ENCODE data around the gene ITGA1.
"Not testable (repeated sequence)": the region's sequence is repeated elsewhere in the genome, so short reads cannot be mapped to it uniquely, and the experiment has no call there.

Gene ITGA1

DNA sequence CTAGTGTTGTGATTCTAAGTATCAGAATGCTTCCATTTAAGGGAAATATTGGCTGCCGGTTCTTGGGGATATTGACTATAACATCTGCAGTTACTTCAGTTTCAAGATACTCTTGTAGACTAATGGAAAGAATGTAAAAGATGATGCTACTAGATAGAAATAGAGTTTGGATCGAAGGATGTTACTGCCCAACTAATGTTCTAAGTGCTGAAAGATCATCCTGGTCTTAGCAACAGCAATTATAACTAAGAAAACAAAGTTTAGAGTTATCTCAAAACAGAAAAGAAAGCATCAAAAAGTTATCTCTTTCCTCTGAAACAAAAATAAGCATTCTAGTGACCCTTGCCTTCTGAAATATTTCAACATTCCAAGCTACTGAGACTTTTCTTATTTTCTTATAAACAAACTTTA, 49.9 kb downstream of the ITGA1 start:
- DNase-seq = no peak

DNA sequence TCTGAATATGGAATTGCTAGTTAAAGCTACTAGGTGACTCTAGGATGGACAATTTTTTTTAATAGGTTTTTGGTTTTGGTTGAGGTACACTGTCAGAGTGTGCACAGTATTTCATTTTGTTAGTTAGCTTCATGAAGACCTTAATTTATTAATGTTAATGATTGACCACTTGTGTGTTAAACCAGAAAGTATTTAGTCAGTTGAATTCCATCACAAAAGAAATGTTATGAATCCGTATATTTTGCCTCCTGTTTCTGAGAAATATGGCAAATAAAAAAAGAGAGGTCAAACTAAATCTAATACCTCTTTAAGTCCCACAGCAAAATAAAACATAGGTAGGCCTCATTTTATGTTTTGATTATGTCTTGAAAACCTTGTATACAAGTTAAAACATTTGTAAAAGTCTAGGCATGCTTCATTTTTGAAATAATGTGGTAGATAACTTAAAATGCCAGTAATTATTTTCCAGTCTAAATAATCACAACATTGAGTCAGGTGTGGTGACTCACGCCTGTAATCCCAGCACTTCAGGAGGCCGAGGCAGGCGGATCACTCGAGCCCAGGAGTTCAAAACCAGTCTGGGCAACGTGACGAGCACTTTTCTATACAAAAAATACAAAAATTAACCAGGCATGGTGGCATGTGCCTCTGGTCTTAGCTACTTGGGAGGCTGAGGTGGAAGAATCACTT, 50.8 kb downstream of the ITGA1 start:
- no peak for DNase-seq

DNA sequence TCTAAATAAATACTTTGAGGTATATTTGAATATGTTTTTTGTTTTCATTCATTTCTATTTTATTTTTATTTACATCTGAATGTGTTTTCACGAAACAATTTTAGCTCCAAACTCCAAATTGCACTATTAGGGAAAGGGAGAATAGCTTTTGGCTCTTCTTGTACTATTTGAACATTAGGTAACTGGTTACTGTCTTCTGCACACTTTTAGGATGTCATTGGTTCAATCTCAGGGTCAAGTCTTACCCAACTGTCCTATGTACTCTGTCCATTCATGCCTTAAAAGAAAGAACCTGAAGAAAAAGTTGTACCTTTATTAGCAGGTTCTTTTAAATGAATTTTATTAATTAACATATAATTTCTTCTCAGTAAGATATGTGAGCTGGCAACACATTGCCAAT, 51.6 kb downstream of the ITGA1 start:
- DNase-seq = no peak

DNA sequence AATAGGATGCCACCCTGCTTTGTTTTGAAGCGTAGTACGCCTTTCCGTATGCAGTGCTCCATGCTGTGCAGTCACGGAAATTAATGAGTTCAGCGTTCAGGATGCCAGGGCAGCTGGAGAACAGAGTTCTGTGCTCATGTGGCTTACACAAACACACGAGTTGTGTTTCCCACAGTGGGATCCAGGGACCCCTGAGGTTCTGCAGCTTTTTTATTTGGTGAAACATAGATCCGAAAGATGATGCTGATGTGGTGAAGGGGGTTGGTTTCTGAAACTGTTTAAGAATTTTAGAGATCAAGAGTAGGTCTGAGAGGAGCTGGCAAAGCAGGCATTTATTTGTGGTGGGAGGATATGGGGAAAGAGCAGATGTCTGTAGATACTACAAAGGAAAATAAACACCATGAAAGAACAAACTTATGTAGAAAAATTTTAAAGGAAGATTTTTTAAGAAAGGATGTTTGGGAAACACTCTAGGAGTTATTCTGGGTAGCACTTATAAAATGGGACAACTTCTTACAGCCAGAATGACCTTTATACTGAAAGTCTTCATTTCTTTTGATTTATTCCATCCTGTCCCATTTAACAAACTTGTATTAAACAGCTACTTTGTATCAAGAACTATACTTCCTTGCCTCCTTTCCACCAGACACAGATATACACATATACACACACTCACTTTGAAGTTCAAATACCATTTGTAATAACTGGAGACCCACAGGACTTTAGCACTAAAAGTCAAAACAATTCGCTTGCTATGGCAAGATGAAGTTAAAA, 52.7 kb downstream of the ITGA1 start:
- DNase-seq = no peak

DNA sequence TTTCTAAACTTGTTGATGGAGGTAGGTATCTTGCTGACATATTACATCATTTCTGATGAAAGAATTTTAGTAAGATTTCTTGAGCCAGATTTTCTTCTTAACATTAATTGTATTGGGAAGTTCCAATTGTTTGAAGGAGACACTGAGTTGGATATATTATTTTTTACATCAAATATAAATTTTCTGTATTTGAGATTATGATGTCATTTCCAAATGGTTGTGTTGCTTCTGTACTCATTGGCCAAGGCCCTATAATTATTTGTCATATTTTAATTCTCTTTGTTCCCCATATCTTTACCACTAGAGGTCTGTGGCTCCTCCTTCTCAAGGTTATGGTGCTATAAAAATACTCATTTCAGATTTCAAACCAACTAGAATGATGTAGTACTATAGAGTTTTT, 53.4 kb downstream of the ITGA1 start:
- DNase-seq = no peak

DNA sequence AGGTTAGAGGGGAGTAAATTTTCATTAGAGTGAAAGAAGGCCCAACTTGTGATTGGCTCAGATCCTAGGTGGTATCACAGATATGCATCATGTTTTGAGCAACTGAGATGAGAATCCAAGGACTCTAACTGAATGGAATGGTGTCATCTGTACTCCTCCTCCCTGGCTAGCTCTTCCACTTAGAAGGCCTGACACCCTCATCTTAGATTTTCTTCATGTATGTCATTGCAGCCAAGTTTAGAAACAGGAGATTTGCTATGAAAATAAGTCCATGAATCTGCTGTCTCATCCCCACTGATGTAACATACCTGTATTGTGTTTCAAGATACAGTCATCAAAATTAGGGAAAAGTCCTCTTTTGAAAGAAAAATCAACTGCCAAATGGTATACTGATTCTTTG, 54.4 kb downstream of the ITGA1 start:
- DNase-seq = no peak

DNA sequence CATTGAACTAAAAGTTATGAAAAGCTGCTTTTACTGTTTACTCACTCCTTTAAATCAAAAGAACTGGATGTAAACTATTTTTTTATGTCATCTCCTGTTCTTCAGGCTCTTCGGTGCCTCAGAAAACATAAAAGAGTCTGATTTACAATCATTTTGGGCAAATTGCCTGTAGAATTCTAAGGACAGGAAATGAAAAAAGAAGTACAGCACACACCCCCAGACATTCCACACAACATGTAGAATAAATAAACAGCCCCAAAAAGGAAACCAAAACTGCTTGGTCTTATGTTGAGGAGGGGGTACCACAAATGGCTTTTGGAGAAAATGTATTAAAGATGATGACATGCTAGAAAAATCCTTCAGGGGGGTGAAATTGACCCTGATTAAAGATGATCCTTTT, 57.2 kb downstream of the ITGA1 start:
- no peak for DNase-seq

DNA sequence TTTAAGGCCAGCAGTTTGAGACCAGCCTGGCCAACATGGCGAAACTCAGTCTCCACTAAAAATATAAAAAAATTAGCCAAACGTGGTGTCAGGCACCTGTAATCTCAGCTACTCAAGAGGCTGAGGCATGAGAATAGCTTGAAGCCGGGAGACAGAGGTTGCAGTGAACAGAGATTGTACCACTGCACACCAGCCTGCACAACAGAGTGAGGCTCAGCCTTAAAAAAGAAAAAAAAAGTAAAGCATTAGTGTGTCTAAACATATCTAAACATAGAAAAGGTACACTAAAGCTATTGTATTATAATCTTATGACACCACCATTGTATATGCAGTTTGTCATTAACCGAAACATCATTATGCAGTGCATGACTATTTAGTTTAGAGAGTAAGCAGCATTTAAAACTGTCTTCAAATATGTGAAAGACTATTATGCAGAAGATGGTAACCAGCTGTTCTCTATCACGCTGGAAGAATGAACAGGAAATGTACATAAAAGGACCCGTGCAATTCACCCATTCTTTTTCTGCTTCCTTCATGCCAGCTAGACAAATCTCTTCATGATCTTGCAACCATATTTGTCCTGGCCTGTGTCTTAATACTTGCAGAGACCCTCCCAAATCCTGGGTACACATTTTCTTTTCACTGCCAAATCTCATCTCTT, 58.6 kb downstream of the ITGA1 start:
- DNase-seq = no peak

DNA sequence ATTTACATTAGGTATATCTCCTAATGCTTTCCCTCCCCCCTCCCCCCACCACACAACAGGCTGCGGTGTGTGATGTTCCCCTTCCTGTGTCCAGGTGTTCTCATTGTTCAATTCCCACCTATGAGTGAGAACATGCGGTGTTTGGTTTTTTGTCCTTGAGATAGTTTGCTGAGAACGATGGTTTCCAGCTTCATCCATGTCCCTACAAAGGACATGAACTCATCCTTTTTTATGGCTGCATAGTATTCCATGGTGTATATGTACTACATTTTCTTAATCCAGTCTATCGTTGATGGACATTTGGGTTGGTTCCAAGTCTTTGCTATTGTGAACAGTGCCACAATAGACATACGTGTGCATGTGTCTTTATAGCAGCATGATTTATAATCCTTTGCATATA, 61.0 kb downstream of the ITGA1 start:
- not testable (repeated sequence) for DNase-seq

DNA sequence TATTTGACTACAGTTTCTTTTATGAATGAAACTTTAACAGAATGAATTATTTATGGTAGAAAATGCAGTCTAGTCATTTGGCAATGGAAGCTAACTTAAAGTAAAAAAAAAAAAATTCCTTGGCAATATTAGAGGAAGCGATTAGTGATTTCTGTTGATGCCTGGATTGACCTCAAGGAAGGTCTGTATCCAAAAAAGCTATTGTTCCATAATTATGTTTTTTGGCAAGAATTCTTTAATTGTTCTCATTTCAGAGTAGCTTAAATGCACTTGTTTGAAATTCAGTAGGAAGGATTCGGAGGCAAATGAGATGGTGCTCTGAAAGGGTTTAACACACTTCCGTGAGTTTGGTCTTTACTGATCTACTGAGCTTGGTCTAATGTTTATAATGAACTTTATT, 61.8 kb downstream of the ITGA1 start:
- no peak for DNase-seq

DNA sequence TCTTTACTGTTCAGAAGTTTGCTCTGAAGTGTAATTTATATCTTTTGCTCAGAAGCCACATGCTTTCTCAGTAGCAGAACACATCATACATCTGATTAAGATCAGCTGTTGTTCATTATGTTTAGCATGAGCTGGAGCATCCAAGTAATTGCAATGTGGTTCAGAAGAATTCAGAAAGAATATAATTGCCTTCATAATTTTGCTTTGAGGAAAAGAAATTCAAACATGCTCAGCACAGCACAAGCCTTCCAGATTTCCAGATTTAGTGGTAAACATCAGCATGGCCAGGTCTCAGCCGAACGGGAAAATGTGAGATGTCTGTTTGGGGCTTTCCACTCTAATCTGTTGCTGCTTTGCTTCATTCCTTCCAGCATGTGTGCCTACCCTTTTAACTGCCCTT, 65.9 kb downstream of the ITGA1 start:
- DNase-seq = no peak

DNA sequence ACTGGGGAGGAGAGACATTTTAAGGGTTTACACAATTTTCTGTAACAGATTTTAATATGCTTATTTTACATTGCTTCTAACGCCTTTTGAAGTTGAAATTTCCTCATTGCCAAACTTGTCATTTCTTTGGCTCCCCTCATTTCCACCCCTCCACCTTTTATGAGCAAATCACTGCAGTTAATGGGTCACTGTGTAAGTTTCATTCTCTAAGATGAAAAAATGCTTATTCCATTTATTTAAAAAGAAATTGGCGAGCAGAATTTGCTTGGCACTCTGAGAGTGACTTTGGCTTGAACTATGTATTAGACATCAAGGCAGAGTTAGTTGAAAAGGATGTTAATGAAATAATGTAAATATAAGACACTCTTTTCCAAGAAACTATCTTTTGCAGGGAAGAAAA, 66.6 kb downstream of the ITGA1 start:
- no peak for DNase-seq

DNA sequence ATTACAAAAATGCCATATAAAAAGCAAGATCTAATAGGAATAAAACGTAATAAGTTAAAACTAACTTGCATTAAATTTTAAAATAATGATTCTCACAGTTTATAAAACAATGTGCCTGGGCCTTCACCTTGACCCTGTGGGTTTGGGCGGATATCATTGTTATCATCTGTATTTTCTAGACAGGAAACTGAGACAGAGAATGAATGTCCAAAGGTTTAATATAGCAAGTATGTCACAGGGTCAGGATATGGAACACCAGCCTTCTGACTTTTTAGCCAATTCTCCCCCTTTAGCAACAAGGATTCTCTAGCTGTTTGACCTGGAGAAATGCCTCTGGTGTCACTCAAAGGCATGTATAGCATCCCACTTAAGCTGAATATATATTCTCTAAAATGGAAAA, 67.2 kb downstream of the ITGA1 start:
- no peak for DNase-seq

DNA sequence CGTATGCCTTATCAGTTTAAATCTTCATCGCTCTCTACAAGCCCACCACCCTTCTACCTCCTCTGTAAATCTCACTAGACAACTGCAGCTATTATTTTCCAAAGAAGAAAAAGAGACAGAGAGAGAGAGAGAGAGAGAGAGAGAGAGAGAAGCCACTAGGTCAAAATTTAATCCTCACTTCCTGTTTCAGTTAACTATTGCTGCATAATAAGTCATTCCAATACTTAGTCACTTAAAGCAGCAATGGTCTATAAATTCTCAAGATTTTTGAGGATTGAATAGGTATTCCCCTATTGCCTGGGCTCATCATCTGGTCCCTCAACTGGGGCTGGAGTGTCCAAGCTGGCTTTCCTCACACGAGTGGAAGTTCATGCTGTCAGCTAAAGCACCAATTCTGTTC, 68.8 kb downstream of the ITGA1 start:
- DNase-seq = no peak

DNA sequence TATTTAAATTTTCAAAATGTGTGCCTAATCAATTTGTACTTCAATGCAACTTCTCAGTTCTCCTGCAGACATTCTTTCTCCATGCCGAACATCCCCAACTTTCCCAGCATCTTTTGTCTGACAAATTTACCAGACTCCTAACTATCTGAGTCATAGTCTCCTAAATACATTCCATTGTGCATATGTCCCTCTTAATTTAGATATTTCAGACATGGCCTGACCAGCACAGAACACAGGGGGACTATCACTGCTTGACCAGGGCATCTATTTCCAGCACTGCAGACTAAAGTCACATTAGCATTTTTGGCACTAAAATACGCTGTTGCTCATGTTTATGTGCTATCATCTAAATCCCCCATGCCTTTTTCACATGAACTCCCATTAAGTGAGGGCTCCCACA, 71.9 kb downstream of the ITGA1 start:
- no peak for DNase-seq

DNA sequence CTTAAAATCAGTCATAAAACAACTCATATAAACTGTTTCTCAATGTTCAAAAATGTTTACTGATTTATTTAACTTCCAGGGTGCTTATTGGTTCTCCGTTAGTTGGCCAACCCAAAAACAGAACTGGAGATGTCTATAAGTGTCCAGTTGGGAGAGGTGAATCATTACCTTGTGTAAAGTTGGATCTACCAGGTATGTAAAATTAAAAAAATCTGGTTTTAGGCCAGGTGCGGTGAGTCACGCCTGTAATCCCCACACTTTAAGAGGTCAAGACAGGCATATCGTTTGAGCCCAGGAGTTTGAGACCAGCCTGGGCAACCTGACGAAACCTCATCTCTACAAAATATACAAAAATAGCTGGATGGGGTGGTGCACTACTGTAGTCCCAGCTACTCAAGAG, 73.7 kb downstream of the ITGA1 start:
- no peak for DNase-seq

DNA sequence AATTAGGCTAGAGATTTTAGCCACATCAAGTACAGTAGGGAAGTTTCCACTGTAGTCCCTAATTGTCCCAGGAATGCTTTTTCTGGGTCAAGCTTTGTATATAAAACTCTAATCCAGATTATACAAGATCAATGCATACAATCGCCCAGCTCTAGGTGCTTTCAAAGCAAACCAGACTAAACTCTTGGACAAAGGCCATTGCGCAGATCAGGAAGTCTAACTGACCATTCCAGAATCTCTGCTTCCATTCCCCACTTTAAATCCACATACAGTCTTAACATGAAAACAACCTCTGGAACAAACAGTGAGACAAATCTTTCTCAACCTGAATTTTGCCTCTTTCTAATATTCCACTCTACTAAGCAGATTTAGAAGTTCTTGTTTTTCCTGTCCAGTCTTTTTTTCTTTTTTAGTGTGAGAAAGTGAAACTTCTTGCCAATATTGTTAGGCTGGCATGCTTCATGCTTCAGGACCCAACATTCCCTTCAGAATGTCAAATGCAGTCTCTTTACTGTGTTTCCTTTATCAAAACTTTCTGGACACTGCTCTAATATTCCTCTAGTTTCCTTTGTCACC, 76.1 kb downstream of the ITGA1 start:
- DNase-seq = no peak

DNA sequence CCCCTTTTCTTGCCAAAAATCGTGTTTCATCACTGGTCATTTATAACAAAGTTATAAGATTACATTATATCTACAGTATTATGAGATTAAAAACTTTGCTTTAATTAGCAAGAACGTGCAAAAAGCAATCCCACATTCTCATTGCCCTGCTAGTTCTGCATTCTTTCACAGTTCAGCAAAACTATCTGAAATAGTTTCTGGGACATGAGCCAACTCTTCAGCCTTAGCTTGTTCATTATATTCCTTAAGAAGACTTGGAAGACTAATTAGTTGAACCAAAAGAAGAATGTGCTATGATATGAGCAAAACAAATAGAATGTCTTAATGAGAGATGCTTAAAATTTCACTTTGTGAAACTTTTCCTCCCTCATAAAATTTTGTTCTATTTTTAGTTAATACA, 76.7 kb downstream of the ITGA1 start:
- no peak for DNase-seq

DNA sequence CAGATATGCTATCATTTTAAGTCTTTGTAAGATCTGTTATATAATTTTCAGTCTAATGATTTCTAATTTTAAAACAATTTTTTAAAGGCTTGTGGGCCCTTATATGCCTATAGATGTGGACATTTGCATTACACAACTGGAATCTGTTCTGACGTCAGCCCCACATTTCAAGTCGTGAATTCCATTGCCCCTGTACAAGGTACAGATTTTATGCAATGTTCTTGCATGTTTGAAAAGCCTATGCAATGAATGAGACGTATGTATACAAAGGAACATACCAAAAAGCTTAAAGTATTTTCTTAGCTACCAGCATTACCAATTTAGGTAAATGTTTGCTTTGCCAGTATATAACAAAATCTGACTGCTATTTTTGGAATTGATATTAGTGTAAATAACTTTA, 77.2 kb downstream of the ITGA1 start:
- no peak for DNase-seq

DNA sequence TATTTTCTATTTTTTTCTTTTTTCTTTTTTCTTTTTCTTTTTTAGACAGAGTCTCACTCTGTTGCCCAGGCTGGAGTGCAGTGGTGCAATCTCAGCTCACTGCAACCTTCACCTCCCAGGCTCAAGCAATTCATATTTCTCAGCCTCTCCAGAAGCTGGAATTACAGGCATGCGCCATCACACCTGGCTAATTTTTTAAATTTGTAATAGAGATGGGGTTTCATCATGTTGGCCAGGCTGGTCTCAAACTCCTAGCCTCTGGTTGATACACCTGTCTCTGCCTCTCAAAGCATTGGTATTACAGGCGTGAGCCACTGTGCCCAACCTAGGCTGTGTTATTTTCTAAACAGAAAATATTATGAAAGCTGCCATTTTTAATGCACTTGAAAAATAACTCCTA, 78.3 kb downstream of the ITGA1 start:
- DNase-seq = not testable (repeated sequence)

DNA sequence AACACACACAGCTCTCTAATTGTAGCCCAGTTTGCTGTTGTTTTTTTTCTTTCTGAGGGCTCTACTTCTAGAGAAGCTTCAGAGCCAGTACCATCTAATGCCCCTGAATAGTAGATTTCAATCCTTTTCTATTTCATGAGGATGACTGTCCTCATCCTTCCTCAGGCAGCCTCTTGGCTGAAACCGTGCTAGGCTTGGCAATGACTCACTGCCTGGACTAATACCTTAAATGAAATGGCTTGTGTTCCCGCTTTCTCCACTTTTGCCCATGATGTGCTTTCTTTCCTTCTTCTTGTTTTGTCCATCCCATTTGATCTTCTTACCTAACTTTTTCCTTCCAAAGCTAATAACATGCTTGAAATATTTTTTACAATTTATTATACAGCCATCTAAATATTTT, 80.1 kb downstream of the ITGA1 start:
- no peak for DNase-seq

DNA sequence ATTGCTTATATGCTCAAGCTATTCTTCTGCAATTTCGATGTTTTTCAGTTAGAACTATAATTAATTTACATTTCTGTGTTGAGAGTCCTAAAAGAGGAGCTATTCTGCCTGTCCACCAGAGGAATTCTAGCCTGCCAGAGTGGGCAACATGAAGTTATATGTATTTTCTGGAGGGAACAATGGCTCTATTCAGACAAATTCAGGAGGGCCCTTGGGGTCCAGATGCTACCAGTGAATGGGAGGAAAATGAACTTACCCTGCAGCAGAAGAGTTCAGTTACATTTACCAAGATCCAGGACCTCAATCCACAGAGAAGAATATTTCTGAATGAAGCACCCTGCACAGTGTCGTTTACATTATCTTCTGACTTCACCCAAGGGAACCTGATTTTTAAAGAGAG, 80.7 kb downstream of the ITGA1 start:
- no peak for DNase-seq

DNA sequence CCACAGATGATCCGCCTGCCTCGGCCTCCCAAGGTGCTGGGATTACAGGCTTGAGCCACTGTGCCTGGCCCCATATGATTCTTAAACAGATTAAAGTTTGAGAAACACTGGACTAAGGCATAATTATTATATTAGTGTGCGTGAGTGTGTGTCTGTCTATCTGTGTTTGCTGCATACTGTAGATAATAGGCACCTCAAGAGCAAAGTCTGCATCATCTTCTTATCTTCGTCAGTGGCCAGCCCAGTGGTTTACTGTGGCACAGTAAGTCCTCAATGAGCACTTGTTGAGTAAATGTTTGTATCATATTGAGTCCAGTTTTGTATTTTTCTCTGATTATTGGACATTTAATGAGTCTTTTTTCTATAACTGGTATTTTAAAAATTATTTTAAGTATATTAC, 81.7 kb downstream of the ITGA1 start:
- no peak for DNase-seq

DNA sequence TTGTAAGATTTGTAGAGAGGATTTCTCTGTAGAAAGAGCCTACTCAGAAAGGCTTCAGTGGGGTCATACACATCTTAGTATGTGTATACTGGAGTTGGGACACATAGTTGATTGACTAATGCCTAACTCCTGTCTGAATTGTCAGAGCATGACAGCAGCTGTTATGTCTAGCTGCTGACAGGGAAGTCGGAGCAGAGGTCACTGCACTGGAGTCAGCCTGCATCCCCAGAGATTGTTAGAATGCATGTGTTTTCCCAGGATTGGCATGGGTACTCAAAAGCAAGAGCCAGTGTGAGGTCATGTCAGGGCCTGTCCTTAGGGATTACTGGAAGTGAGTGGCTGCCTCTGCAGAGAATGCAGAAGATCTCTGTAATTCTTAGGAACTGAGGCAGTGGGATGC, 82.7 kb downstream of the ITGA1 start:
- no peak for DNase-seq
